GM18873 (cell line): ENCODE results near the gene TULP4.
"Not testable (repeated sequence)": the region's sequence is repeated elsewhere in the genome, so short reads cannot be mapped to it uniquely, and the experiment has no call there.

ENCODE experiments used
- ATAC-seq: cut with Tn5 transposase; IDR thresholded peaks from one replicate; pipeline ENCODE4 v1.9.1; 2021; ENCODE audit warnings: mild to moderate bottlenecking, moderate library complexity, moderate number of reproducible peaks; ENCODE audit not compliant: unreplicated experiment, low FRiP score

The TULP4 gene

GRCh38 chr6:158292016-158292415 lies 20.2 kb upstream of the TULP4 start:
- no peak for ATAC-seq

GRCh38 chr6:158293122-158293521 lies 19.1 kb upstream of the TULP4 start:
- ATAC-seq, result peak; percentile 57

- not testable (repeated sequence) for ATAC-seq
Measured at GRCh38 chr6:158295976-158296853, 16.1 kb upstream of the TULP4 start.

GRCh38 chr6:158296854-158297324 lies 15.4 kb upstream of the TULP4 start:
- not testable (repeated sequence) for ATAC-seq

DNA sequence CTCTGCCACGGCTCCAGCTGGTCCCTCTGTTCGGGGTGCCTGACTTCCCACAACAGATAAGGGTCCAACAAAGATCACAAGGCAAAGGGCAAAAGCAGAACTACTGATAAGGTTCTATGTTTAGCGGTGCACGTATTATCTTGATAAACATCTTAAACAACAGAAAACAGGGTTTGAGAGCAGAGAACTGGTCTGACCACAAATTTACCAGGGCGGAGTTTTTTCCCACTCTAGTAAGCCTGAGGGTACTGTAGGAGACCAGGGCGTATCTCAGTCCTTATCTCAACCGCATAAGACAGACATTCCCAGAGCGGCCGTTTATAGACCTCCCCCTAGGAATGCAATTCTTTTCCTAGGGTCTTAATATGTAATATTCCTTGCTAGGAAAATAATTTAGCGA lies 14.6 kb upstream of the TULP4 start:
- not testable (repeated sequence) for ATAC-seq

GRCh38 chr6:158300306-158301143 lies 11.7 kb upstream of the TULP4 start:
- not testable (repeated sequence) for ATAC-seq

DNA sequence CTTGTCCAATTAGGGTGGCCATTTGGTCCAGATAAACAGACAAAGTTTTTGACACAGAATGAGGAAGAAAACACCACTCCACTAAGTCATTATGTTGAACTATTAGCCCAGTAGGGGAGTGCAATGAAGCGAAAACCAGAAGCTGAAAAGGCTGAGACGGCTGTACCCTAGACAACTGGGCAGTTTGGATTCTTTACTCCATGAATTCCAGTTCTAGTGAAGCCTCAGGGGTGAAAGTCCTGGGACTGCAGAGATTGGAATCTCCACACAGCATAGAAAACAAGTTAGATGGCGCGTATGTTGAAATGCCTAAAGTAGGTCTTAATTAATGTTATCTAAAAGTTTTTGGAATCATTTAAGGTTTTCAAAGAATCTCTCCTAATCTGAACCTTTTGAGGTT lies 10.7 kb upstream of the TULP4 start:
- ATAC-seq, result not testable (repeated sequence)

DNA sequence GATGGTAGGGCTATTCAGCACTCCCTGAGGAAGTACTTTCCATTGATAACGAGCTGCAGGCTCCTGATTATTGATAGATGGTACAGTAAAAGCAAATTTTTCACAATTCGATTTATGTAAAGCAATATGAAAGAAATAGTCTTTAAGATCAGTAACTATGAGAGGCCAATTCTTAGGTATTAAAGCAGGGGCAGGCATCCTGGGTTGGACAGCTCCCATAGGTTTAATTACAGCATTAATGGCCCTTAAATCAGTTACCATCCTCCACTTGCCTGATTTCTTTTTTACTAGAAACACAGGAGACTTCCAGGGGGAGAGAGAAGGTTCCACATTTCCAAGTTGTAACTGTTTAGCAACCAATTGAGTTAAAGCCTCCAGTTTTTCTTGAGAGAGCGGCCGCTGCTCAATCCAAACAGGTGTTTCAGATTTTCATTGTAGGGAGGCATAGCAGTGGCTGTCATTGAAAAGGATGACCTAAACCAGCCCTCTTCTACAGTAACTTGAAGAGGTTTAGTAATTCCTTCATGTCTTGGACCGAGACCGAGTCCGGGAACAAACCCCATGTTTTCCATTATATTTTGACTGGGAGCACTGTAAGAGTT lies 10.0 kb upstream of the TULP4 start:
- not testable (repeated sequence) for ATAC-seq

GRCh38 chr6:158303210-158303731 lies 9.0 kb upstream of the TULP4 start:
- ATAC-seq, result no peak

DNA sequence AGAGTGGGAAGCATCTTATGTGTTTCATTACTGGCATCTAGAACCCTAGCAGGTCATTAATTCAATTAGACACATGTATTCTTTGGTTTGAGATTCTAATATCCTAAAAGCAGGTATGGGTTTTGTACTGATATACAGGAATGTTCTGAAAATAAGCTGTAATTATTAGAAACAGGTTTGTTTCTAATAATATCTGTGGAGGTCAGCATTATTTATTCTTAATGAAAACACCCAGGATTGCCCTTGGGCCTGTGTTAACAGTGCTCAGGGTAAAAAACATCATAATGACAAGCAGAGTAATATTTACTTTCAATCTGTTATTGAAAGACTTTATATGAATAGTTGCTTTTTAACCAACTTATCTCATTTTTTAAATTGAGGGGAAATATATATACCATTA lies 8.0 kb upstream of the TULP4 start:
- no peak for ATAC-seq

GRCh38 chr6:158309814-158310213 lies 2.5 kb upstream of the TULP4 start:
- ATAC-seq, result no peak

GRCh38 chr6:158311193-158311592 lies 1.1 kb upstream of the TULP4 start:
- no peak for ATAC-seq

DNA sequence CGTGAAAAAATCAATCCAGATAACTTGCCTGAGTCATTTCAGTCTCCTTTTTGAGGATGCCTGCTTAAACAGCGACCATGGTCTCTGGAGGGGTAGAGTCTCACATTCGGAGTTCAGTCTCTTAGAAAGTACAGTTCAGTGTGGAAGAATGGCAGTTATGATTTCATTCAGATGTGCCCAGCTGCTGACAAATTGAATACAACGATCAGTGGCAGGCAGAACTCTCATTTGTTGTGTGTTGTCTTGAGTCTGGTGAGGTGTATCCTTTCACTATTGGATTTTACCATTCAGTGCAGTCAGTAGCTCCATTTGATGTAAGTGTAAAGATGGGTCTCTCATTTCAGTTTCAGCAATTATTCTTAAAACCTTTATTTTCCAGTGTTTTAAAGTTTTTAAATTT lies 639 bp upstream of the TULP4 start:
- no peak for ATAC-seq

- no peak for ATAC-seq
Measured at GRCh38 chr6:158312672-158313397, 570 bp downstream of the TULP4 start.

DNA sequence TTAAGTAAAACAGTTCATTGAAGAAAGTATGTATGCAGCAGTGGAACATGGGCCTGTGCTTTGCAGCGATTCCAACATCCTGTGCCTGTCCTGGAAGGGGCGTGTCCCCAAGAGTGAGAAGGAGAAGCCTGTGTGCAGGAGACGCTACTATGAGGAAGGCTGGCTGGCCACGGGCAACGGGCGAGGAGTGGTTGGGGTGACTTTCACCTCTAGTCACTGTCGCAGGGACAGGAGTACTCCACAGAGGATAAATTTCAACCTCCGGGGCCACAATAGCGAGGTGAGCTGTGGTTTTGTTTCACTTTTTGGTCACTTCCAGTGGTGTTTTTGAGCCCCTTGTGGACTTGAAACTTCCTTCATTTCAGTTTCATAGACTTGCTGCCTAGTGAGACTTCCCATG lies 1.7 kb downstream of the TULP4 start:
- peak; percentile 39 for ATAC-seq

DNA sequence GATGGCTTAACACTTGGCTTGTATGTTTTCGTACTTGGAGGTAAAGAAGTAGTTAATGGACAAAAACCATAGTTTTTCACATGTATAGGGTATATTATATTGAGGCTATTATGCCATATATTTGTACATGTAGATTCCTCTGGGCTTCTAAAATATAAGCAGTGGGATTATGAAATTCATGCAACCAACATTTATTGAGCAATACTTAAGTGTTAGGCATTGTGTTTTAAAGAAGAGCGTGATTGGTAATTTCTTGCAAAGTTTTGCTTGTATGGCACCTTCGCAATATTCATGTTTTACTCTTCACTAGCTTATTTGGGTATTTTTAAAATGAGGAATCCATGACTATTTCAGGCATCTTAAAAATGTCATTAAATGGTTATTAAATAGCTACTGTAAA lies 2.5 kb downstream of the TULP4 start:
- ATAC-seq, result no peak

DNA sequence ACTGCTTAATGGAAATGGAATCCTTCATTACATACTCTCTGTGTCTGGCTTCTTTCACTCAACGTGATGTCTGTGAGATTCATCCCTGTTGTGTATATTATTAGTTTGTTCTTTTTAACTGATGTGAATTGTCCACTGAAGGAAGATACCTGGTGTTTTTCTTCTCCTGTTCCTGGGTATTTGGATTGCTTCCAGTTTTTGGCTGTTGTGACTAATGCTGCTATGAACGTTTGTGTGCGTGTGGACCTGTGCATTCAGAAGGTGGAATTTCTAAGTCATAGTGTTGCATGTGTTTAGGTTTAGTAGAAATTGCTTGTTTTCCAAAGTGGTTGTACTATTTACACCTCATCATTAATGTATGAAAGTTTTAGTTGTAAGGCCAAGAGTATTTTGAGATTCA lies 3.8 kb downstream of the TULP4 start:
- ATAC-seq, result no peak

GRCh38 chr6:158321960-158322359 lies 9.7 kb downstream of the TULP4 start:
- no peak for ATAC-seq

GRCh38 chr6:158322400-158322723 lies 10.1 kb downstream of the TULP4 start:
- no peak for ATAC-seq
